G401.6 (cell line): Measurements from ENCODE around the gene ZNF248.
"Not testable (repeated sequence)": the region's sequence is repeated elsewhere in the genome, so short reads cannot be mapped to it uniquely, and the experiment has no call there.

ENCODE experiments used
- FAIRE-seq: peaks from 2 replicates; lab custom pipeline; 2012; peaks lifted over from hg19 to GRCh38; lab: Jason Lieb, UNC

ZNF248 gene

DNA sequence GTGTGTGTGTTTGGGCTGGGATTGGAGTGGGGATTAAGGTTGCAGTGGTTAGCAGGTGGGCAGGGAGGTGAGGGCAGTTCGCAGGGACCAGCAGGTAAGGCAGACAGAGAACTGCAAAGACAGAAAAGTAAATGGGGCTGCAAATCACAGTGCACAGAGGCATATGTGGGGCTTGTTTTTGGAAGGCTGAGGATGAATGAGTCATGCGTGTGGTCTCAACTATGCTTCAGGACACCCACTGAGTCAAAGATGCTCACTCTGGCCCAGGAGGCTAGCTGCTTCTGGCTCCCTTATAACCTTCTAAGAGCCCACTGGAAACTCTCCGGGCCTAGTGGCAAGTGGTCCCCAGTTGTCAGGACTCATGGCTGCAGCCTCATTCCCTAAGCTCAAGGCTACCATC is 118.2 kb downstream of the ZNF248 start:
- FAIRE-seq, result no peak

DNA sequence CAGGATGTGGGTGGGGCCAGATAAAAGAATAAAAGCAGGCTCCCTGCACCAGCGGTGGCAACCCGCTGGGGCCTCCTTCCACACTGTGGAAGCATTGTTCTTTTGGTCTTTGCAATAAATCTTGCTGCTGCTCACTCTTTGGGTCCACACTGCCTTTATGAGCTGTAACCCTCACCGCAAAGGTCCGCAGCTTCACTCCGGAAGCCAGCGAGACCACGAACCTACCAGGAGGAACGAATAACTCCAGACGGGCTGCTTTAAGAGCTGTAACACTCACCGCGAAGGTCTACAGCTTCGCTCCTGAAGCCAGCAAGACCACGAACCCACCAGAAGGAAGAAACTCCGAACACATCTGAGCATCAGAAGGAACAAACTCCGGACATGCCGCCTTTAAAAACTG is 119.2 kb downstream of the ZNF248 start:
- FAIRE-seq, result not testable (repeated sequence)

GRCh38 chr10:37737336-37737735 is 120.1 kb downstream of the ZNF248 start:
- no peak for FAIRE-seq

- FAIRE-seq, result no peak
Measured at GRCh38 chr10:37736120-37736519, 121.3 kb downstream of the ZNF248 start.

DNA sequence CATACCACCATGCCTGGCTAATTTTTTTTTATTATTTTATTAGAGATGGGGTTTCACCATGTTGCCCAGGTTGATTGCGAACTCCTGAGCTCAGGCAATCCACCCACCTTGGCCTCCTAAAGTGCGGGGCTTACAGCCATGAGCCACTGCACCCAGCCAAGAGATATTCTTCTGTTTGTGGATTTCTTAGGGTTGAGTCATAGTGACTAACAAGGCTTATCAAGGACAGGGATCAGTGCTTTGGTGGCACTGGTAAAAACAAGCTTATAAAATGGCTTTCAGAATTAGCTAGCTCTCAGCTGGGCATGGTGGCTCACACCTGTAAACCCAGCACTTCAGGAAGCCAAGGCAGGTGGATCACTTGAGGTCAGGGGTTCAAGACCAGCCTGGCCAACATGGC is 122.4 kb downstream of the ZNF248 start:
- FAIRE-seq, result no peak
